ENCODE data around the gene NEMP2.

GRCh38 chr2:190528521-190529001 is 6.0 kb downstream of the NEMP2 start:
- no peak for TF ChIP-seq CTCF (conservative IDR thresholded peaks at IDR 0.05 in 1 of 2, IDR thresholded peaks at IDR 0.05 in 1 of 2; ENCODE audit: extremely low read depth in 1 of 2, insufficient read depth in 1 of 2, low read depth in 1 of 2, low read length in 2 of 2)
- TF ChIP-seq EZH2 (IDR thresholded peaks at IDR 0.05; ENCODE audit: borderline replicate concordance, low read length) = no peak
